Kidney epithelial cell (primary cell): Measurements from ENCODE around the gene CSAD. TPM values are rescaled to one million over a fixed set of nuclear protein-coding genes. Genes with fewer than 3 reads are reported as not detected.
A peak's percentile ranks its signal among the peaks of the same experiment; 100 is the strongest.

ENCODE experiments used
- DNase-seq: peaks from one replicate; pipeline ENCODE4 v3.0.0-alpha.2; 2010; ENCODE audit warnings: low read depth
- H3K27me3 ChIP-seq: 2 replicates; pipeline ENCODE4 v1.6.0; 2011; ENCODE audit warnings: low read length; ENCODE audit not compliant: control insufficient read depth, insufficient read depth
- H3K36me3 ChIP-seq: 2 replicates; pipeline ENCODE4 v1.5.1; 2011; ENCODE audit warnings: low read length; ENCODE audit not compliant: control insufficient read depth, insufficient read depth
- H3K4me3 ChIP-seq: 2 replicates; pipeline ENCODE4 v1.5.1; 2011; ENCODE audit warnings: low read depth, mild to moderate bottlenecking, control low read depth, low read length
- CTCF ChIP-seq: IDR thresholded peaks from 2 replicates; pipeline ENCODE4 v1.5.1; 2011; ENCODE audit warnings: mild to moderate bottlenecking, moderate library complexity, low read length, control low read depth, inconsistent platforms; ENCODE audit not compliant: insufficient read depth, poor library complexity, severe bottlenecking
- total RNA-seq: library from RNA; depleted of rRNA; stranded (reverse); fragments of >200 nt; gene quantifications from 2 replicates; pipeline ENCODE4 v1.2.3, GENCODE V29; 2015

CSAD gene
- total RNA-seq, 1 donor from 2014 or later = 9.1 TPM

DNA sequence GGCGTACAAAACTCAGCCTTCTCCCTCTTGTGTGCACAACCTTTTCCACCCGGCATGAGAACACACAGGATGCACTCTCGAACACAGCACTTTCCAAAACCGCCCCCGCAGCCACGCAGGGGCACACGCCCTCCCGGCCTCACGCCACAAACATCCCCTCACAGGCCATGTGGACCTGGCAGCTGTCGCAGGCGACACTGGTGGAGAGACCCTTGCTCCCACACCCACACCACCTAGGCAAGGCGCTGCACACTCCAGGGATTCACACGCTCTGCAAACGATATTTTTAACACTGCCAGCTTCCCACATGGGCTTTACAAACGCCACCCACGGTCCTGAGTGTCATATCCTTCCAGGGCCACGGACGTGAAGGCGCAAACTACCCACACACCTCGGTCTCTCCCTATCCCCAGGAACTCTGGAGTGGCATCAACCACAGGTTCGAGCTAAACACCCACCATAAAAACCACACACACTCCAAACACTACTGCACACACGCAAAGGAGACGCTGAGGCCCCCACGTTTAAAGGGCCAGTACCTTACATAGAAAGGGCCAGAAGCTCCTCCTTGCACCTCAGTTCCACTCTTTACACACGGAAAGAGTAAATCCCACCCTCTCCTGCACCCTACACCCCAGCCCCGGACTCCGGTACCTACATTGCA lies 38.7 kb upstream of the CSAD start:
- Histone ChIP-seq H3K27me3 (no peaks in the 10 kb centered on the region), H3K4me3 (peak overlapping the region; percentile 48), H3K36me3 (no peaks in the 10 kb centered on the region)
- no peak for TF ChIP-seq CTCF
- no peak for DNase-seq

DNA sequence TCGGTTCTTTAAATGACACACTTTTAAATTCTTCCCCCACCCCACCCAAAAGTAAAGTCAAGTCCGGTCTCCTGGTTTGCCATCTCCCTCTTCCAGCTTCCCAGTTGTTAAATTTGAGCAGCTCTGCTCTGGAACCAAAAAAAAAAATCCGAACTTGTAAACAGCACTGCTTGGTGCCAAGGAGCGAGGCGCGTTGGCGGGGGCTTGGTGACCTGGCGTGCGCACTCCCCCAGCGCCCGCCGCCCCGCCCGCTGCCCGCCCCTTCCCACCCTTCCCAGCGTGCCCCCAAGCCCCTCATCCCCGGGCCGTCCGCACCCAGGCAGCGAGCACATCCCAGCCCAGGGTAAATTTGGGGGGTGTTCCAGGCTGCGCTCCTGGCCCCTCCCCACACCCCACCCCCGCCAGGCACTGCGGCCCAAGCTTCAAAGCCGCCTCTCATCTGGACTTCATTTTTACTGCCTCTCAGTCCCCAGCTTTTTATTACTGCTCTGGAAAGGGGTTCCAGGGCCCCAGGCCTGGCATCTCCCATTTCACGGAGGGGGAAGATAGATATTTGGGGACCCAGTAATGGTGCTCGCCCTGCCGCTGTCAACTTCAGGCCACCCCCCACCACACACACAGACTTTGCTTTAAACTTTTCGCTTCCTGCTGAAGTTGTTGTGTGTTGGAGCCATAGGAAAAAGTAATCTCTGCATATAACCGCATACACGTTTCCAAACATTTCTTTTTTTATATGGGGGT lies 38.0 kb upstream of the CSAD start:
- TF ChIP-seq CTCF = no peak
- no peak for DNase-seq
- peak overlapping the region; percentile 48 for H3K4me3 ChIP-seq

GRCh38 chr12:53217931-53218307 lies 37.2 kb upstream of the CSAD start:
- Histone ChIP-seq H3K27me3 (no peaks in the 10 kb centered on the region), H3K4me3 (no peak overlapping the region), H3K36me3 (no peaks in the 10 kb centered on the region)
- no peak for DNase-seq
- no peak for TF ChIP-seq CTCF

More for the DNA sequence above, 38.0 kb upstream of the CSAD start:
- no peaks in the 10 kb centered on the region for H3K27me3 ChIP-seq
- H3K36me3 ChIP-seq = no peaks in the 10 kb centered on the region

DNA sequence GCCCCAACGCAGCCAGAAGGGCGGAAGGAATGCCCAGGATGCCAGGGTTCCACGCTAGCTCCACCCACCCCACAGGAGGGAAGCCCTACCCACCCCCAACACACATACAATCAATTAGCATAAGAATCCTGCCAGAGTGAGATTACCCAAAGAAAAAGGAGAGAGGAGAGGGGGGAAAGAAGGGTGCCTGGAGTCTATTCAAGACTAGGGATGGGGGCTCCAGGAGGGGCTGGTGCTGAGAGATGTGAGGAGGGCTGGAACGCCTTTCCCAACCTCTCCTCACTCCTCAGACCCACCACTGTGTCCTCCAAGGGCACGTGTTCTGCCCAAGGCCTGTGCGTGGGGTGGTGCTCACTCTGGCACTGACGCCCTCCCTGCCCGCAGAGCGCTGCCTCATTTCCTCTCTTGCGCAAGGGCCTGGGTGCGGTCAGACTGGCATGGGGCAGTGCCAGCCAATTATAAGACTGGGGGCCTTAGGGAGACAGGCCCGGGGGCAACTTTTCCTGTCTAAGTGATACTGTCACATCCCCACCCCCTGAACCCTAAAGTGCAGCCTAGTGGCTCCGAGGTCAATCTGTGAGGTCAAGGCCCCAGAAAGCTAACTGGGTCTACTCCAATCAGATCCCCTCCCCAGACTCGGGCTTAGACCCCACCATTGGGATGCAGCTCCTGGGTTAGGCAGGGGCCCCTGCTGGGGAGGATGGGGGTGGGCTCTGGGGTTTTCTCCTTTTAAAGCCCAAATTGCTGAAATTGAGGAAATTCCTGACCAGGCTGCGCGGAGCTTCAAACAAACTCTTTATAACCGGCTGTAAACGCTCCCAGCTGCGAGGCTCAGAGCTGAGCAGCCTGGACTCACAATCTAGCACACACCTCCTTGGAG lies 36.6 kb upstream of the CSAD start:
- DNase-seq = no peak
- no peaks in the 10 kb centered on the region for H3K36me3 ChIP-seq
- no peaks in the 10 kb centered on the region for H3K27me3 ChIP-seq
- H3K4me3 ChIP-seq = no peak overlapping the region
- no peak for TF ChIP-seq CTCF

- Histone ChIP-seq H3K4me3 (no peak overlapping the region), H3K27me3 (no peaks in the 10 kb centered on the region), H3K36me3 (peaks cover 1% of the 10 kb centered on the region)
- no peak for TF ChIP-seq CTCF
- no peak for DNase-seq
These were observed 34.8 kb upstream of the CSAD start for GRCh38 chr12:53215497-53215896.
